Measurements from ENCODE around the gene KRT31.

DNA sequence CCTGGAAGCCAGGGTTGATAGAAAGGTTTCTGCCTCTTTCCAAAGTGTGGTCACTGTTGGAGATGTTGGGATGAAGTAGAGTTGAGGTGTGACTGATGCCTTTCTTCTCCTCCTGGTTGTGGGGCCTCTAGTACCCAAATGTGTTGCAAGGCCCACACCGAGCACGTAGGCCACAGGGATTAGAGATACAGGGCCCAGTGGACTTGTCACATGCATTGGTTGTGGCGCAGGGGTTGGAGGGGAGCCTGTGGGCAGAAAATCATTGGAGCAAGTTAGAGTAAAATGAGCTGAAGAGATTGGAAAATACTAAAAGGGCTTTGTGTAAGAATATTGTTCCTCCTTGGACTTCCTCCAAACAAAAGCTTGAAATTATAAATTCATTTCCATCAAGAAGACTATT lies 51.4 kb downstream of the KRT31 start:
- TF ChIP-seq CTCF (IDR thresholded peaks at IDR 0.05) (no peak), EZH2phosphoT487 (IDR thresholded peaks at IDR 0.05) (no peak)

All from neural progenitor cell (in vitro differentiated cells).